CD4-positive, CD25-positive, alpha-beta regulatory T cell (primary cell): Measurements from ENCODE around the gene RBBP5. TPM values are rescaled to one million over a fixed set of nuclear protein-coding genes. Genes with fewer than 3 reads are reported as not detected.

Source experiments
- ATAC-seq, 2 donors: fragments of 150-1000 bp; cut with Tn5 transposase; one replicate each; pipeline ENCODE4 v1.10.0; 2021; ENCODE audit warnings: low read depth in 2 of 2, moderate number of reproducible peaks in 2 of 2, moderate library complexity in 1 of 2
- DNase-seq, 3 donors: peaks; one replicate each; pipeline versions ENCODE4 v3.0.0 to v3.0.0-alpha.2; 2012 to 2022; ENCODE audit warnings: mixed read lengths in 1 of 3
- H3K27ac ChIP-seq: one replicate; pipeline ENCODE4 v1.7.0; 2013; ENCODE audit warnings: mild to moderate bottlenecking, low read length; ENCODE audit not compliant: insufficient read depth, poor library complexity, severe bottlenecking
- H3K27me3 ChIP-seq: one replicate; pipeline ENCODE4 v1.7.0; 2013; ENCODE audit warnings: low read length; ENCODE audit not compliant: control insufficient read depth, insufficient read depth
- H3K36me3 ChIP-seq: one replicate; pipeline ENCODE4 v1.7.0; 2013; ENCODE audit warnings: mild to moderate bottlenecking, low read length, moderate library complexity; ENCODE audit not compliant: control insufficient read depth, insufficient read depth
- H3K4me1 ChIP-seq: 2 replicates; pipeline ENCODE4 v1.7.0; 2013; ENCODE audit warnings: mild to moderate bottlenecking, low read length; ENCODE audit not compliant: insufficient read depth, control insufficient read depth, poor library complexity, severe bottlenecking
- H3K4me3 ChIP-seq: one replicate; pipeline ENCODE4 v1.7.0; 2013; ENCODE audit warnings: low read depth, mild to moderate bottlenecking, low read length, moderate library complexity
- H3K9me3 ChIP-seq, 2 experiments: 1 replicate in 1 of 2; 2 replicates in 1 of 2; pipeline ENCODE4 v1.7.0; 2013; ENCODE audit warnings: low read length in 2 of 2, mild to moderate bottlenecking in 1 of 2, moderate library complexity in 1 of 2; ENCODE audit not compliant: control insufficient read depth in 2 of 2
- H3K27ac Mint-ChIP-seq, 3 donors: one replicate each; pipeline ENCODE4 v1.8.0; 2020 to 2022; ENCODE audit warnings: mild to moderate bottlenecking in 3 of 3, mixed read lengths in 3 of 3, moderate library complexity in 2 of 3
- H3K27me3 Mint-ChIP-seq: one replicate; pipeline ENCODE4 v1.8.0; 2022; ENCODE audit warnings: mild to moderate bottlenecking, mixed read lengths
- H3K36me3 Mint-ChIP-seq: one replicate; pipeline ENCODE4 v1.8.0; 2020; ENCODE audit warnings: mixed read lengths
- H3K4me1 Mint-ChIP-seq, 4 donors: one replicate each; pipeline ENCODE4 v1.8.0; 2020 to 2022; ENCODE audit warnings: mixed read lengths in 4 of 4, mild to moderate bottlenecking in 1 of 4
- H3K4me3 Mint-ChIP-seq, 4 donors: one replicate each; pipeline ENCODE4 v1.8.0; 2020 to 2022; ENCODE audit warnings: mild to moderate bottlenecking in 4 of 4, mixed read lengths in 4 of 4, moderate library complexity in 3 of 4
- H3K9me3 Mint-ChIP-seq, 7 donors: one replicate each; pipeline ENCODE4 v1.8.0; 2020 to 2022; ENCODE audit warnings: mixed read lengths in 7 of 7, mild to moderate bottlenecking in 3 of 7, moderate library complexity in 2 of 7
- polyA plus RNA-seq, 4 donors: library from polyadenylated mRNA; unstranded; fragments of 300-500 nt; fragmentation: Illumina TruSeq; gene quantifications; one replicate each; pipeline ENCODE4 v1.2.3, GENCODE V29; 2021
- total RNA-seq: library from RNA; stranded (reverse); gene quantifications from one replicate; pipeline ENCODE4 v1.2.3, GENCODE V29; 2022

RBBP5 gene
- total and polyA plus RNA-seq, 5 donors from 2014 or later: 18.5 to 26.5 (median 21.2) TPM

GRCh38 chr1:205042911-205043806 lies 78.6 kb downstream of the RBBP5 start, which contains the start of gene CNTN2:
TSS of gene CNTN2 (plus strand) at chr1:205043212. CDS start at chr1:205053186, 9,974 bp downstream.
- peaks cover 0 to 4% (median 0%) of the 10 kb centered on the region in 7 donors for H3K9me3 Mint-ChIP-seq
- H3K4me1 Mint-ChIP-seq: peaks cover 0 to 3% (median 0%) of the 10 kb centered on the region in 4 donors
- H3K27ac Mint-ChIP-seq: no peak within 1 kb of the TSS
- no peaks in the 10 kb centered on the region for H3K4me1 ChIP-seq
- no peak within 1 kb of the TSS for H3K27ac ChIP-seq
- no peaks in the 10 kb centered on the region for H3K9me3 ChIP-seq
- no peaks in the 10 kb centered on the region for H3K36me3 Mint-ChIP-seq
- ATAC-seq: no peak
- no peak within 1 kb of the TSS for H3K4me3 Mint-ChIP-seq
- H3K27me3 Mint-ChIP-seq: peaks cover 32% of the 10 kb centered on the region
- H3K4me3 ChIP-seq: no peak within 1 kb of the TSS
- peaks cover 8% of the 10 kb centered on the region for H3K27me3 ChIP-seq
- DNase-seq: no peak
- H3K36me3 ChIP-seq: no peaks in the 10 kb centered on the region

GRCh38 chr1:205041998-205042910 lies 79.5 kb downstream of the RBBP5 start:
- Histone ChIP-seq H3K27me3 (peaks cover 8% of the 10 kb centered on the region), H3K4me3 (no peak overlapping the region), H3K36me3 (no peaks in the 10 kb centered on the region), H3K27ac (no peak overlapping the region), H3K4me1 (no peaks in the 10 kb centered on the region), H3K9me3 (no peaks in the 10 kb centered on the region)
- Mint-ChIP-seq H3K36me3 (no peaks in the 10 kb centered on the region), H3K4me3 (no peak overlapping the region), H3K9me3 (peaks cover 0 to 4% (median 0%) of the 10 kb centered on the region in 7 donors), H3K27ac (no peak overlapping the region), H3K4me1 (peaks cover 0 to 3% (median 0%) of the 10 kb centered on the region in 4 donors), H3K27me3 (peaks cover 34% of the 10 kb centered on the region)
- DNase-seq (no peak), ATAC-seq (no peak)

GRCh38 chr1:205041001-205041715 lies 80.6 kb downstream of the RBBP5 start:
- Histone ChIP-seq H3K9me3 (no peaks in the 10 kb centered on the region), H3K4me1 (no peaks in the 10 kb centered on the region), H3K4me3 (no peak overlapping the region), H3K36me3 (no peaks in the 10 kb centered on the region), H3K27ac (no peak overlapping the region), H3K27me3 (peaks cover 8% of the 10 kb centered on the region)
- DNase-seq (no peak), ATAC-seq (no peak)
- Mint-ChIP-seq H3K9me3 (peaks cover 0 to 4% (median 0%) of the 10 kb centered on the region in 7 donors), H3K4me1 (peaks cover 0 to 3% (median 0%) of the 10 kb centered on the region in 4 donors), H3K27me3 (peaks cover 34% of the 10 kb centered on the region), H3K4me3 (no peak overlapping the region), H3K27ac (peak overlapping the region in 1 of 3 donors; percentile 57), H3K36me3 (no peaks in the 10 kb centered on the region)

GRCh38 chr1:205038132-205038786 lies 83.5 kb downstream of the RBBP5 start:
- H3K9me3 ChIP-seq: no peaks in the 10 kb centered on the region
- ATAC-seq: no peak
- H3K4me1 ChIP-seq: no peaks in the 10 kb centered on the region
- no peak overlapping the region for H3K27ac ChIP-seq
- H3K27me3 ChIP-seq: peaks cover 3% of the 10 kb centered on the region
- H3K4me3 Mint-ChIP-seq: no peak overlapping the region
- H3K4me3 ChIP-seq: no peak overlapping the region
- no peak overlapping the region for H3K27ac Mint-ChIP-seq
- no peaks in the 10 kb centered on the region for H3K36me3 ChIP-seq
- no peaks in the 10 kb centered on the region for H3K36me3 Mint-ChIP-seq
- DNase-seq: no peak
- no peaks in the 10 kb centered on the region for H3K4me1 Mint-ChIP-seq
- H3K27me3 Mint-ChIP-seq: peaks cover 18% of the 10 kb centered on the region
- peaks cover 0 to 4% (median 0%) of the 10 kb centered on the region in 7 donors for H3K9me3 Mint-ChIP-seq

GRCh38 chr1:205037539-205037938 lies 84.2 kb downstream of the RBBP5 start:
- Mint-ChIP-seq H3K27me3 (peaks cover 18% of the 10 kb centered on the region), H3K27ac (no peak overlapping the region), H3K9me3 (peaks cover 0 to 4% (median 0%) of the 10 kb centered on the region in 7 donors), H3K4me3 (no peak overlapping the region), H3K36me3 (no peaks in the 10 kb centered on the region), H3K4me1 (no peaks in the 10 kb centered on the region)
- Histone ChIP-seq H3K27me3 (peaks cover 3% of the 10 kb centered on the region), H3K4me1 (no peaks in the 10 kb centered on the region), H3K4me3 (no peak overlapping the region), H3K36me3 (no peaks in the 10 kb centered on the region), H3K27ac (no peak overlapping the region), H3K9me3 (no peaks in the 10 kb centered on the region)
- DNase-seq (no peak), ATAC-seq (no peak)

Other genes with a start within 250 kb of the RBBP5 start
- not detected for gene CNTN2, start 78.8 kb downstream of the RBBP5 start, total RNA-seq
- not detected for gene CNTN2, start 78.8 kb downstream of the RBBP5 start, polyA plus RNA-seq
- gene TMEM81, start 37.5 kb downstream of the RBBP5 start, total RNA-seq: 3.4 TPM
- 1 to 10 TPM in 1 of 4 donors, under 1 TPM in 3; 0.54 to 1.1 (median 0.57) TPM for gene TMEM81, start 37.5 kb downstream of the RBBP5 start, polyA plus RNA-seq
- gene DSTYK, start 89.7 kb upstream of the RBBP5 start, total RNA-seq: 15.7 TPM
- gene DSTYK, start 89.7 kb upstream of the RBBP5 start, polyA plus RNA-seq: 1 to 10 TPM; 3.2 to 5.9 (median 5.1) TPM
- gene TMCC2, start 106.0 kb upstream of the RBBP5 start, total RNA-seq: 1.8 TPM
- gene TMCC2, start 106.0 kb upstream of the RBBP5 start, polyA plus RNA-seq: under 1 TPM; 0.22 to 0.37 (median 0.28) TPM
- 9.9 TPM for gene NUAK2, start 199.8 kb upstream of the RBBP5 start, total RNA-seq
- 10 to 100 TPM; 13.2 to 41.3 (median 25.4) TPM for gene NUAK2, start 199.8 kb upstream of the RBBP5 start, polyA plus RNA-seq
- not detected for gene KLHDC8A, start 234.9 kb upstream of the RBBP5 start, total RNA-seq
- gene KLHDC8A, start 234.9 kb upstream of the RBBP5 start, polyA plus RNA-seq: under 1 TPM in 1 of 4 donors, not detected in 3; 0.06 TPM